HG03378 (cell line): ENCODE measurements around the gene ACOXL.

Experiments used
- ATAC-seq: cut with Tn5 transposase; IDR thresholded peaks from one replicate; pipeline ENCODE4 v1.9.1; 2021; ENCODE audit warnings: mild to moderate bottlenecking, moderate library complexity; ENCODE audit not compliant: unreplicated experiment

The ACOXL gene

DNA sequence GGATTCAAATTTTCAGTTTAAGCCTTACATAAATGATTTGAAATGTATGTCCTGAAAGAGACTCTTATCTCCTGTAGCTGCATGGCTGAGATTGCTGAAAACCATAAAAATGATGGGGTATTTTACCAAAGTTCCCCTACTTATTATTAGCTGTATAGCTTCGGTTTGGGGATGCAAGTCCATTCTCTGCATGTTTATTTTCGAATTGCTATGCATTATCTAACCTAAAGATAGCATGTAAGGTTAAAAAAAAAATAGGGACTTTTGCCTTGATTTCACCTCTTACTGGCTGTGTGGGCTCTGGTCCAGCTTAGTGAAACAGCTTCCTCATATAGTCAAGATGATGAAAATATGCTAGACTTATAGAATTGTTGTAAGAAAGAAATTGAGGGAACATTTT lies 14.0 kb upstream of the ACOXL start:
- no peak for ATAC-seq

- no peak for ATAC-seq
Measured at GRCh38 chr2:110718990-110719389, 13.4 kb upstream of the ACOXL start.

DNA sequence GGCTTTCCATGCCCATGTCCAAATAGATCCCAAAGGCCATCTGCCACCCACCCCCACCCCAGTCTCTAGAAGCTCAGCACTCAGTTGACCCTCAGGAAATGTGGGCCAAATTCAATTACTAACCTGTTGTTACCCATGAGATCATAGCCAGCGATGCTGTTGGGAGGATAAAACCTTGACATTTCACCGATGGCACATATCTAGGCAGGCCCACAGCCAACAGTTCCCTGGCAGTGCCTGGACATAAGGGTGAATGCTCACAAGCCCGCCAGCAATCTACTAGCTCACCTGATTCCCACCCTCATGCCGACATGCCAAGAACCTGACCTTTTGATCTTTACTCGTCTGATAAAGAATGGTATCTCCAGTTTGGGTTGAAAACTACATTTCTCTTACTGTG lies 11.8 kb upstream of the ACOXL start:
- no peak for ATAC-seq

- no peak for ATAC-seq
Measured at GRCh38 chr2:110724820-110725219, 7.6 kb upstream of the ACOXL start.

- ATAC-seq, result no peak
Measured at GRCh38 chr2:110725370-110725769, 7.0 kb upstream of the ACOXL start.

DNA sequence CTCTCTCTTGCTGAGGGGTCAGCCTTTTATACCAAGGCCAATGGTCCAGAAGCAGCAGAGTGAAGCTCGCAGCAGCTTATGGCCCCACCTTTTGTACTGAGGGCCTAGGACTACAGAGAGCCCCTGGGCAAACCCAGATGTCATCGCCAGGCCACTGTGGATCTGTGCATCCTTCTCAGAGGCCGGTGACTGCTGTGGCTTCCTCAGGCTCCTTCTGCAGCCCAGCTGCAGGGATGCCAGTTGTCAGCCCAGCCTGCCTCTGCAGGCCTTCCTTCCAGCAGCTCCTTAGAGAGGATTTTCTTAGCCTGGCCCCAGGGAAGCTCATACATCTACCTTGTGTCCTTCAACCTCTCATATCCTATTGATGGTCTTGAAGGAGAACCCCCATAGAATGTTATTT lies 6.5 kb upstream of the ACOXL start:
- ATAC-seq, result no peak

DNA sequence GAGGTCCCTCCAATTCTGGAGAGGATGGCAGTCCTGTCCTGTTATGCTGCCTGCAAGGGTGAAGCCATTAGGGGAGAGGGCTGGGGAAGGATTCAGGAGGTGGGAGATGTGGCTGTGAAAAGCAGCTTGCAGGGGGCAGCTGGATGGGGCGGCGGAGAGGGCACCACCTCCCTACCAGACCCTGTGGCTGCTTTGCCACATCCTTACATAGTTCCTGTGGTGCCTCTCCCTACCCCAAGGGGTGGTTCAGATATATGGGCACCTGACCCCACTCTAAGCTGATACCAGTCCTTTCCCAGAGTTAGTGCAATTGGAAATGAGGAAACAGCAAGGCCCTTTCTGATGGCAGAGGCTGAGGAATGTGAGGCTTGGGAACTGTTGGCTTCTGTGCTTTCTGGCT lies 6.1 kb upstream of the ACOXL start:
- no peak for ATAC-seq

DNA sequence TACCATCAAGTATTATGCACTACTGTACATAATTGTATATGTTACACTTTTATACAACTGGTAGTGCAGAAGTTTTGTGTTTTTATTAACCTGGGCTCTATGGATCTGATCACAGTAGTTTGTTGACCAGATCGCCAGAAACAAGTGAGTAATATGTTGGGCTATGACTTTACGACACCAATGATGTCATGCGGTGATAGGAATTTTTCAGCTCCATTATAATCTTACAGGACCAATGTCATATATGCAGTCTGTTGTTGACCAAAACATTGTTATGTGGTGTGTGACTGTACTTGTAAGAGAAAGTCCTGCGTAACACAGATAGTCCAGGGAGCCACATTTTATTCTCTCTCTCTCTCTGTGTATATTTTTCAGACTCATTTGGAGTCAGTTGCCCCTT lies 4.5 kb upstream of the ACOXL start:
- ATAC-seq, result no peak

- no peak for ATAC-seq
Measured at GRCh38 chr2:110729106-110729505, 3.3 kb upstream of the ACOXL start.

DNA sequence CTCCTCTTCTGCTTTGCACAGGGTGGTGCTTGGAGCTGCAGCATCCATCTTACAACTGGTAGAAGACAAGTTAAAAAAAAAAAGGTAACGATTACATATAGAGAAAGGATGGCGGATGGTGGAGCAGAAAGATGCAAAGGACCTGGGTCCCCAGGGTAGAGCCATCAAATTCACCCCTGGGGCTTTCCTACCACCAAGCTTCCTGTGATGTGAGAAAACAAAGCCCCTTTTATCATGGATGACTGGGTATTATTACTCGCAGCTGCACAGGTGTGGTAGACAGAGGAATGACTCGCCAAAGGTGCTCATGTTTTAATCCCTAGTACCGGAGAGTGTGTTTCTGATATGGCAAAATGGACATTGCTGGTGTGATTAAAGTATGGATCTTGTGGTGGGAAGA lies 1.3 kb upstream of the ACOXL start:
- ATAC-seq, result no peak

- no peak for ATAC-seq
Measured at GRCh38 chr2:110735366-110735765, 3.0 kb downstream of the ACOXL start.

DNA sequence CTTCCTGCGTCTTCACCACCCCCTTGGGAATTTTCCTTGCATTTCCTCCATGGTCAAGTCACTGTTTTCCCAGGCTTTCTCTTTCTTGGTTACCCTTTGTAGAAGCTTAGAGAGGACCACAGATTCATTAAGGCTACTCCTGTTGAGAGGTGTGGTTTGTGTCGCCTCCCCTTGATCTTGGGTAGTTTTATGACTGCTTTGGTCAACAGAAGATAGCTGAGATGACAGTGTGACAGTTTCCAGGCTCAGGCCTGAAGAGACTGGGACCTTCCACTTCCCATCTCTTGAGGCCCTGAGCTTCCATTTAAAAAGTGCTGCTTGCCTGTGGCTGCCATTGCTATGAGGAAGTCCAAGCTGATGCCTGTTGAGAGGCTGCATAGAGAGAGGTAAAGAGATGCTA lies 5.4 kb downstream of the ACOXL start:
- ATAC-seq, result no peak

GRCh38 chr2:110740747-110741349 lies 8.5 kb downstream of the ACOXL start:
- no peak for ATAC-seq

DNA sequence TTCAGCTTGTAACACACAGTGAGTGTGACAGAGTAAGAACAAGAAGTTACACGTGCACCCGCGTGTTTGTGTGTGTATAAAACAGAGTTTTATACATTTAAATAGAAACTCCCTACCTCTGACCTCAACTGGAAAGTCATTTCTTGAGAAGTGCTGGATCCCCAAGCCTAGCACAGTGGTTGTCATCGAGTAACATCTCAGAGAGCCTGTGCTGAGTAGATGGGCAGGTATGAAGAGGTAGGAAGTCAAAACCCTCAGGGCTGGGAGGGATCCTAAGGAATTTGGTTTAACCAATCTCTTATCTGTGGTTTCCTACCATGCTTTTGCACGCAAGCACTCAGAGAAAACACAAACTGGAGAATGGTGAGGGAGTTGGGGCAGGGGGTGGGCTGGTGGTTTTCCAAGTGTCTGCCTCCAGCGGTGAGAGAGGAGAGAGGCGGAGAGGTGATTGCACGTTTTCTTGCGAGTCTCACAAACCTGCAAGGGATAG lies 9.2 kb downstream of the ACOXL start:
- ATAC-seq, result no peak

- ATAC-seq, result no peak
Measured at GRCh38 chr2:110742412-110742811, 10.0 kb downstream of the ACOXL start.

GRCh38 chr2:110743600-110743999 lies 11.2 kb downstream of the ACOXL start:
- ATAC-seq, result no peak

DNA sequence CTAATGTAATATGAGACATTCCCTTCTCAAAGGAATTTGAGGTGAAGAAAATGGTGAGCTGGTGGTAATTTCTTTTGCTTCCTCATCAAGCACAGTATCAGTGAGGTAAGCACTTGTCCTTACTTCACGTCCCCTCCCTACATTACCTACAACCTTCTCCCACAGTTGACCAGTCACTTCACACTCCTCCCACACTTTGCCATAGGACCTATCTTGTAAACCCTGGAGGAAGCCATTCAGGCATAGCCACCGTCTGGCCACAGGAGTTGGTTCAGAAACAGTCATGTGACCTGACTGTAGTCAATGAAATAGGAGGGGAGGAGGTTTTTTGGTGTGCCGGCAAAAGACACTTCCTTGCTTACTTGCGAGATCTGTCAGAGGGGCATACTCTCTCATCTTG lies 12.1 kb downstream of the ACOXL start:
- no peak for ATAC-seq

- no peak for ATAC-seq
Measured at GRCh38 chr2:110745048-110745447, 12.7 kb downstream of the ACOXL start.

DNA sequence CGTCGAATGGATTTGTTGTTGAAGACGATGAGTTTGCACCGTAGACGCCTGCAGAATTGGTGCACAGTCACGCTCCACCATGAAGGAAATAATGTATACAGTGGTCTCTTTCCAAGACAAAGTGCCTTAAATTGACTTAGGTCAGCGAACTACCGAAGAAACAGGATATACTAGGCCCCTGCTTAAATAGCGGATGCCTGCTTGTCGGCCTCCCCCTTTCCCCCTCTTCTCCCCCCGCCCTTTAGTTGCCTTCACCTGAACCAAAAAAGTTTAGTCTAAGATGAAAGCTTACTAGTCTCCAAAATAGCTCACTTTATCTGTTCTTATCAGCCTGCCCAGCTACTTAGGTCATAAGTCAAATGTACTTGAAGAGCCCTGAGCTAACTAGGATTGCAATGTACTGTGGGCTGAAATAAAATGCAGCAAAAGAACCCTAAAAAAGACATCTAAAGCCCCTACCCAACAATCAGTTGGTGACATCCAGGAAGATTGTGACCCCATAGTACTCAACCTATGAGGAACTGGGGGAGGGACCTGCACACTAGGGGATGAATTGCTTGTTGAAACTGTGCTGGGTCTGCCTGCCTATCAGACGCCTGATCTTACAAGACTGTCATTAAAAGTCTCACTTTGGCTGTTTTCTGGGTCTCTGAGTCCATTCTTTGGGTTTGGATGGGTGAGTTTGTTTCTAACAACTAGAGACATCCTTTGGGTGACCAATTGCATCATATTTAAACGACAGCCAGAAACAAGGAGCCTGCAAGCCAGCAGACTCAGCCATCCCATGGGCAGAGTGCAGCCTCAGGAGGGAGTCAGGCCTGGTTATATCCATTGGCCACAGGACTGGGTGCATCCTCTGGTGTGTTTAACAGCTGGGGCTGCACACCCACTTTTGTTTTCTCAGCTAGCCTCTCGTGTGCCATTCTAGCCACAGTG lies 14.5 kb downstream of the ACOXL start:
- ATAC-seq, result no peak

DNA sequence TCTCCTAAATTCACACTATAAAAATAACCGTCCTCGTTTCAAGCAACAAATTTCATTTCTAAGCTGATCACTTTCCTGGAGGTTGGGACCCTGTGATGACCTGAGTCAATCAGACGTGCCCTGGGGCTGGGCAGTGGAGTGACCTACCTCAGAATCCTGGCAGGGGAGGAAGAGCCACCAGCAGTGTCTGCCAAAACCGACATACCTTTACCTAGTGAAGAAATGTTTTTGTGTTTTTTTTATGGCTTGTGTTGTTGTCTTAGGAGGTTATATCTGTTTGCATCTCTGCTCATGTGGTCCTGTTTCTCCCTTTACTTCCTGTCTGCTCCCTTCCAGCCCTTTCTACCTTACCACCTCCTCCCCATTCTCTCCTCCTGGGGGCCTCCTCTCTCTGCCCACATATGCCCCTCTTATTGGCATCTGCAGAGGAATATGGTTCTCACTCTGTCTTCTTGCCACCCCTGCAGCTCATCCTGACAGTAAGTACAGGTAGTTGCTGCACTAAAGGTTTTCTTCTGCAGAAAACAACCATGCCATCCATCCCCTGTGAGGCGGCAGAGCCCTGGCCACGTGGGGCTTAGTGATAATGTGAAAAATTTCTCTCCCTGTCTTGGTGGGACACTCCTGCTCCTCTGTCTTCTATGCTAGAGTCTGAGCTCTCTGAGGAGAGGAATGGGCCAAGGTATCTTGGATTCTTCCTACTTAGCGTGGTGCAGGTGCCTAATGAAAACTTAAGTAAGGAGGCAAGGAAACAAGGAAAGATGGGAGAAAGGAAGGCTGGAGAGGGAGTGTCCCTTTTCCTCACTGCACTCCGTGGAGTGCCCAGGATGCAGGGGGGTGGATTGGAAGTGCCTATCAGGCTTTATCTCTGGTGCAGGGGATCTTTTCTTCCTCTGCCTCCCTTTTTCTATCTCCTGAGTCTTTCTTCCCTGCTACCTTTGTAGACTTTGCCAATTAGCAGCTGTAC lies 15.4 kb downstream of the ACOXL start:
- ATAC-seq, result no peak

DNA sequence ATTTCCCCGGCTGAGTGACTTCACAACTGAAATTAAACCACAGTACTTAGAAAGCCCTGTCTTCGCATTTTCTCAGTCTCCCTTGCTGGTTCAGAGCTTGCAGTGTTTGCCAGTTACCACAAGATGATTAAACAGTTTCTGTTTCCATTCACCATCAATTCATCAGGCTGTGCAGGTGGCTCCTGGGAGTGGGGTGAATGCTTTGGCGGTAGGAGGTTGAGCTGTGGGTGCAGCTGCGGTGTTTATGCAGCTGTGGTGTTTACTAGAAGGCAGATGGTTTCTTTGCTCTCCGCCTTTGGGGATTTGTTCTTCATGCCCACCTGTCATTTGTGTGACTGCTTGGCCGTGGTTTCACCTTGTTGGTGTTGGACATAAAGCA lies 16.1 kb downstream of the ACOXL start:
- ATAC-seq, result peak; percentile 98
